ENCODE results near the gene MALT1. TPM values are rescaled to one million over a fixed set of nuclear protein-coding genes. Genes with fewer than 3 reads are reported as not detected.

The MALT1 gene
- total and polyA plus RNA-seq, 9 of the 15 experiments (the other 6 are each of a cell fraction or from before 2014, with no cell fraction given): 0.14 to 1.6 (median 0.32) TPM

DNA sequence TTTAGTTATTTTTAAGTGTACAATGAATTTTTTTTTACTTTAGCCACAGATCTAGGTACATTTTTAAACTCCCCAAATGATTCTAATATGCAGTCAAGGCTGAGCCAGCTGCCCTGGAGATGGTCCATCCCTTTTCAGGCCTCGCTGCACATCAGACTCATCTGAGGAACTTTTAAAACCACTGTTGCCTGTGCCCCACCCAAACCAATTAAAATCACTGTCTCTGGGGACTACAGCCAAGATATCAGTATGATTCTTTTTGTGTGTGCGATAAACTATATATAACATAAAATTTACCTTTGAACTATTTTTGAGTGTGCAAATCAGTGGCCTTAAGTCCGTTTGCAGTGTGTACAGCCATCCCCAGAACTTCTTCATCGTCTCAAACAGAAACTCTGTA is 9.1 kb upstream of the MALT1 start (continued):
- TF ChIP-seq ETV1 (tag; conservative IDR thresholded peaks at IDR 0.05; ENCODE audit: low read depth) (no peak), SP2 (IDR thresholded peaks at IDR 0.05; ENCODE audit: extremely low read depth, low read depth, low read length, poor library complexity, severe bottlenecking) (no peak), HNRNPUL1 (IDR thresholded peaks at IDR 0.05; ENCODE audit: low read length) (no peak), DIDO1 (tag; IDR thresholded peaks at IDR 0.05; ENCODE audit: low read depth) (no peak), CBFA2T3 (IDR thresholded peaks at IDR 0.05) (no peak)

DNA sequence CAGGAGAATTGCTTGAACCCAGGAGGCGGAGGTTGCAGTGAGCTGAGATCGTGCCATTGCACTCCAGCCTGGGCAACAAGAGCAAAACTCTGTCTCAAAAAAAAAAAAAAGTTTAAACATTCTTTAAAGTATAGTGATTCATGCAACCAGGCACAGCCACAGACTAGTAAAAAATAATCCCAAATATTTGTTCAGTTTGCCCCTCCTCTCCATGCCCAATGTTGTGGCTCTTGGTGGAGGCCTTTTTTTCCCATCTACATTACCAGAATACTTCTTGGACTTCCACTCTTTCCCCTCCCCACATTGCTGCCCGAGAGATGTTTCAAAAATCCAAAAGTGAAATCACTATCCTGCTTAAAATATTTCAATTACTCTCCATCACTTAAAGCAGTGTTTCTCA is 5.1 kb upstream of the MALT1 start:
- 0% methylated on average over 1 of the region's 3 CpGs for WGBS (ENCODE audit: insufficient coverage, low coverage, missing lambda C conversion rate)
- Histone ChIP-seq H2AFZ (ENCODE audit: low read depth, low read length) (no peak overlapping the region), H3K27ac (ENCODE audit: extremely low read depth, low read depth, low read length) (no peak overlapping the region), H3K4me2 (ENCODE audit: insufficient read depth, low read length) (no peak overlapping the region), H3K9me3 (replicated peaks; ENCODE audit: control insufficient read depth, insufficient read depth, low read depth, low read length) (no peaks in the 10 kb centered on the region), H3K79me2 (ENCODE audit: control insufficient read depth, insufficient read depth, low read length) (no peaks in the 10 kb centered on the region), H4K20me1 (replicated peaks; ENCODE audit: control insufficient read depth, insufficient read depth, low read length) (no peaks in the 10 kb centered on the region), H3K36me3 (ENCODE audit: control insufficient read depth, insufficient read depth, low read length) (no peaks in the 10 kb centered on the region), H3K4me1 (replicated peaks in 1 of 2; ENCODE audit: control insufficient read depth in 2 of 2, insufficient read depth in 2 of 2, low read length in 2 of 2) (peaks cover 4% of the 10 kb centered on the region in 2 experiments; a peak in 2 of 5 replicates), H3K4me3 (no peak overlapping the region), H3K27me3 (ENCODE audit: control insufficient read depth in 2 of 2, insufficient read depth in 2 of 2, low read length in 2 of 2) (peaks cover 0 to 3% of the 10 kb centered on the region in 2 experiments; a peak in 2 of 5 replicates), H3K9ac (ENCODE audit: insufficient read depth in 1 of 2, low read depth in 2 of 2, low read length in 2 of 2) (no peak overlapping the region), H3K9me1 (ENCODE audit: control insufficient read depth, insufficient read depth, low read length) (no peaks in the 10 kb centered on the region)
- CTCF ChIA-PET (ENCODE audit: low intra/inter-chr PET ratio): no interaction called here
- FAIRE-seq (no peak), ATAC-seq (no peak), DNase-seq (ENCODE audit: extremely low read depth in 1 of 4, low spot score in 3 of 4) (no peak)
- intact Hi-C loops (cut with micrococcal nuclease) (no loop called here), in situ Hi-C loops (cut with MboI) (no loop called here)
- TF ChIP-seq KLF16 (IDR thresholded peaks at IDR 0.05) (no peak), CCAR2 (IDR thresholded peaks at IDR 0.05; ENCODE audit: low read depth, low read length) (no peak), SRSF3 (IDR thresholded peaks at IDR 0.05; ENCODE audit: insufficient read depth, low read length) (no peak), PTRF (tag; IDR thresholded peaks at IDR 0.05) (no peak), HDGF (IDR thresholded peaks at IDR 0.05) (no peak), ZFX (CRISPR knock-in tag; IDR thresholded peaks at IDR 0.05) (no peak), NUFIP1 (IDR thresholded peaks at IDR 0.05; ENCODE audit: partially characterized antibody) (no peak)
- TF ChIP-seq, protein P1, sequence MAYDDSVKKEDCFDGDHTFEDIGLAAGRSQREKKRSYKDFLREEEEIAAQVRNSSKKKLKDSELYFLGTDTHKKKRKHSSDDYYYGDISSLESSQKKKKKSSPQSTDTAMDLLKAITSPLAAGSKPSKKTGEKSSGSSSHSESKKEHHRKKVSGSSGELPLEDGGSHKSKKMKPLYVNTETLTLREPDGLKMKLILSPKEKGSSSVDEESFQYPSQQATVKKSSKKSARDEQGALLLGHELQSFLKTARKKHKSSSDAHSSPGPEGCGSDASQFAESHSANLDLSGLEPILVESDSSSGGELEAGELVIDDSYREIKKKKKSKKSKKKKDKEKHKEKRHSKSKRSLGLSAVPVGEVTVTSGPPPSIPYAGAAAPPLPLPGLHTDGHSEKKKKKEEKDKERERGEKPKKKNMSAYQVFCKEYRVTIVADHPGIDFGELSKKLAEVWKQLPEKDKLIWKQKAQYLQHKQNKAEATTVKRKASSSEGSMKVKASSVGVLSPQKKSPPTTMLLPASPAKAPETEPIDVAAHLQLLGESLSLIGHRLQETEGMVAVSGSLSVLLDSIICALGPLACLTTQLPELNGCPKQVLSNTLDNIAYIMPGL (CRISPR knock-in tag; IDR thresholded peaks at IDR 0.05): no peak
- TF ChIP-seq, protein P2, sequence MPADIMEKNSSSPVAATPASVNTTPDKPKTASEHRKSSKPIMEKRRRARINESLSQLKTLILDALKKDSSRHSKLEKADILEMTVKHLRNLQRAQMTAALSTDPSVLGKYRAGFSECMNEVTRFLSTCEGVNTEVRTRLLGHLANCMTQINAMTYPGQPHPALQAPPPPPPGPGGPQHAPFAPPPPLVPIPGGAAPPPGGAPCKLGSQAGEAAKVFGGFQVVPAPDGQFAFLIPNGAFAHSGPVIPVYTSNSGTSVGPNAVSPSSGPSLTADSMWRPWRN (IDR thresholded peaks at IDR 0.05; ENCODE audit: low read depth): no peak
- POLR2A ChIA-PET: no interaction called here
- no TSS peak for BruUV-seq (replicated peaks)

Measured in K562 (cell line).